Stomach smooth muscle (tissue), 2 donors: Measurements from ENCODE around the gene SIDT1.

ENCODE experiments used
- H3K27ac ChIP-seq: one replicate; pipeline ENCODE4 v1.7.0; 2013; ENCODE audit warnings: mild to moderate bottlenecking, low read length, inconsistent platforms
- H3K27me3 ChIP-seq, 2 donors: one replicate each; pipeline ENCODE4 v1.7.0; 2013; ENCODE audit warnings: low read length in 2 of 2; ENCODE audit not compliant: insufficient read depth in 2 of 2, control insufficient read depth in 1 of 2
- H3K36me3 ChIP-seq, 2 donors: one replicate each; pipeline ENCODE4 v1.7.0; 2013; ENCODE audit warnings: low read length in 2 of 2; ENCODE audit not compliant: control insufficient read depth in 2 of 2, insufficient read depth in 2 of 2
- H3K4me1 ChIP-seq: one replicate; pipeline ENCODE4 v1.7.0; 2013; ENCODE audit warnings: low read length; ENCODE audit not compliant: control insufficient read depth, insufficient read depth
- H3K4me3 ChIP-seq, 2 donors: one replicate each; pipeline ENCODE4 v1.7.0; 2013; ENCODE audit warnings: low read length in 2 of 2
- H3K9ac ChIP-seq, 2 donors: one replicate each; pipeline ENCODE4 v1.7.0; 2013; ENCODE audit warnings: low read length in 2 of 2, mild to moderate bottlenecking in 1 of 2
- H3K9me3 ChIP-seq, 2 donors: one replicate each; pipeline ENCODE4 v1.7.0; 2013; ENCODE audit warnings: low read length in 2 of 2; ENCODE audit not compliant: control insufficient read depth in 2 of 2
- donor health status: healthy.
- donor health status: Pancreatic carcinoma.

Gene SIDT1

DNA sequence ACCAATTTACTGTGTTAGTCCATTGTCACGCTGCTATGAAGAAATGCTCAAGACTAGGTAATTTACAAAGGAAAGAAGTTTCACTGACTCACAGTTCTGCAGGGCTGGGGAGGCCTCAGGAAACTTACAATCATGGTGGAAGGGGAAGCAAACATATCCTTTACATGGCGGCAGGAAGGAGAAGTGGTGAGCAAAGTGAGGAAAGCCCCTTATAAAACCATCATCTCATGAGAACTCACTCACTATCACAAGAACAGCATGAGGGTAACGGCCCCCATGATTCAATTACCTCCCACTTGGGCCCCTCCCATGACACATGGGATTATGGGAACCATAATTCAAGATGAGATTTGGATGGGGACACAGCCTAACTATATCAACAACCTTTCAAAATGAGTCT lies 143.9 kb downstream of the SIDT1 start:
- H3K4me3 ChIP-seq = no peak overlapping the region
- no peaks in the 10 kb centered on the region for H3K4me1 ChIP-seq
- no peak overlapping the region for H3K27ac ChIP-seq
- no peaks in the 10 kb centered on the region for H3K9me3 ChIP-seq
- no peaks in the 10 kb centered on the region for H3K27me3 ChIP-seq
- H3K36me3 ChIP-seq = peaks cover 7 to 9% of the 10 kb centered on the region in 2 donors
- H3K9ac ChIP-seq = no peak overlapping the region

DNA sequence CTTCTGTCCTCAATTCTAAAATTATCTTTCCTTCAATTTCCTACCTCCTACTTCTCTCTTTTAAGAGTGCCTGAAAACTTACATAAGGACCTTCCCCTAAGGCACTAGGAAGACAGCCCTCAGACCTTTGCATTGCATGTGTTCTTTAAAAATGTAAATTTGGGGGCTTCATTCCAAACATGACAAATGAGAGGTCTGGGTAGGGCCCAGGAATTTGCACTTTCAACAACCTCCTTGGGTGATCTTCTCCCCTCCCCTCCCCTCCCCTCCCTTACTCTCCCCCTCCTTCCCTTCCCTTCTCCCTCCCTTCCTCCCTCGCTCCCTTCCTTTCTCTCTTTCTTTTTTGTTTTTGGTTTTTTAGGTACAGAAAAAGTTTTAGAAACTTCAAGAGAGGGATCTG lies 145.4 kb downstream of the SIDT1 start:
- Histone ChIP-seq H3K27ac (no peak overlapping the region), H3K9me3 (no peaks in the 10 kb centered on the region), H3K4me1 (no peaks in the 10 kb centered on the region), H3K4me3 (no peak overlapping the region), H3K27me3 (no peaks in the 10 kb centered on the region), H3K9ac (no peak overlapping the region), H3K36me3 (peaks cover 7 to 9% of the 10 kb centered on the region in 2 donors)

DNA sequence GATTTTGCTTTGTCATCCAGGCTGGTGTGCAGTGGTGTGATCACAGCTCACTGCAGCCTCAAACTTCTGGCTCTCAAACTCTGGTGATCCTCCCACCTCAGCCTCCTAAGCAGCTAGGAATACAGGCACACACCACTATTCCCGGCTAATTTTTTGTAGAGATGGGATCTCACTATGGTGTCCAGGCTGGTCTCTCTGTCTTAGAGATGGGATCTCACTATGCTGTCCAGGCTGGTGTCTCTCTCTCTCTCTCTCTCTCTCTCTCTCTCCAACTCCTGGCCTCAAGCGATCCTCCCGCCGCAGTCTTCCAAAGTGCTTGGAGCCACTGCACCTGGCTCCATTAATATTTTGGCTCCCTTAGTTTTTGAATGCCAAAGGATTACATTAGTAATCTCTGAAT lies 146.4 kb downstream of the SIDT1 start:
- Histone ChIP-seq H3K27ac (no peak overlapping the region), H3K9ac (no peak overlapping the region), H3K27me3 (no peaks in the 10 kb centered on the region)

More for the DNA sequence above, 146.4 kb downstream of the SIDT1 start:
- H3K4me1 ChIP-seq = no peaks in the 10 kb centered on the region
- H3K9me3 ChIP-seq = no peaks in the 10 kb centered on the region
- no peak overlapping the region for H3K4me3 ChIP-seq
- H3K36me3 ChIP-seq = peaks cover 5 to 6% of the 10 kb centered on the region in 2 donors
